GM12801 (cell line): ENCODE measurements around the gene DNAJC5.

Experiments
- CTCF ChIP-seq: IDR thresholded peaks from one replicate; pipeline ENCODE4 v1.5.1; 2011; ENCODE audit warnings: control low read depth; ENCODE audit not compliant: insufficient read length; ENCODE audit errors: extremely low read depth

The DNAJC5 gene

GRCh38 chr20:63968928-63969760, 74.2 kb downstream of the DNAJC5 start:
- no peak for TF ChIP-seq CTCF

DNA sequence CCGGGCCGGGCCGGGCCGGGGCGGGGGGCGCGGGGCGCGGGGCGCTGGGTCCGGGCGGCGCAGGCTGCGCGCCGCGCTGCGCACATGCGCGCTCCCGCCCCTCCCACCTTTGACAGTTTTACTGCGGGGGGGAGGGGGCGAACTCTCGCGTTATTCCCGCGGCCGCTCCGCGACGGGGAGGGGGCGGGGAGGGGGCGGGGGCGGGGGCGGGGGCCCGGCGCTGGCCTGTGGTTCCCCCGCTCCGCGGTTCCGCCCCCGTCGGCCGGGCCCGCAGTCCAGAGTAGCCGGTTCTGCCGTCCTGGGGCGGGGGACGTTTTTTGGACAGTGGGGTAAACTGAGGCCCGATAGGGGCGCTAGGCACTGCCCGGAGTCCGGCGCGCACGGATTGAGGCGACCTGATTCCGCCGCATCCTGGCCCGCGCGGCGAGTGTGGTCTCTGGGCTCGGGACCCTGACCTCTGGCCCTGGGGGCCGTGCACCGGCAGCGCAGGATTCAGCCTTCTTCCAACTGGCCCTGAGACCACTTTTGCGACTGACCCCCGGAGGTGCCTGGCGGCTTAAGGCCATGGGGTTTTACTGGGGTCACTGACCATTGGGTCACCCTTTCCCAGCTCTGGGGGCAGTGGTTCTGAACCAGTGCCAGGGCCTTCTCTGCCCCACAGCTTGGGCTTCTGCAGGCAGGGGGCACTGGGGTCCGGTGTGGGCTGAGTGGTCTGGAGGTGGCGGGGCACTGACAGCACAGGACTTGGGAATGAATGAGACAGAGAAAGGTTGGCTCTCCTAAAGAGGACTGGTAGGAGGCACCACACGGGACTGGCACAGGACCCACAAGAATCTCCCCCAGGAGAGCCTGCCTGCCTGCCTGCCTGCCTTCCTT, 75.2 kb downstream of the DNAJC5 start, which contains the start of gene ZNF512B:
ZNF512B (minus strand) TSS at position 93 of the 876 bp plus-strand sequence. CDS start 1,980 bp downstream, outside the sequence.
- TF ChIP-seq CTCF = no peak

- no peak for TF ChIP-seq CTCF
These were observed 75.9 kb downstream of the DNAJC5 start for GRCh38 chr20:63970714-63971431.

DNA sequence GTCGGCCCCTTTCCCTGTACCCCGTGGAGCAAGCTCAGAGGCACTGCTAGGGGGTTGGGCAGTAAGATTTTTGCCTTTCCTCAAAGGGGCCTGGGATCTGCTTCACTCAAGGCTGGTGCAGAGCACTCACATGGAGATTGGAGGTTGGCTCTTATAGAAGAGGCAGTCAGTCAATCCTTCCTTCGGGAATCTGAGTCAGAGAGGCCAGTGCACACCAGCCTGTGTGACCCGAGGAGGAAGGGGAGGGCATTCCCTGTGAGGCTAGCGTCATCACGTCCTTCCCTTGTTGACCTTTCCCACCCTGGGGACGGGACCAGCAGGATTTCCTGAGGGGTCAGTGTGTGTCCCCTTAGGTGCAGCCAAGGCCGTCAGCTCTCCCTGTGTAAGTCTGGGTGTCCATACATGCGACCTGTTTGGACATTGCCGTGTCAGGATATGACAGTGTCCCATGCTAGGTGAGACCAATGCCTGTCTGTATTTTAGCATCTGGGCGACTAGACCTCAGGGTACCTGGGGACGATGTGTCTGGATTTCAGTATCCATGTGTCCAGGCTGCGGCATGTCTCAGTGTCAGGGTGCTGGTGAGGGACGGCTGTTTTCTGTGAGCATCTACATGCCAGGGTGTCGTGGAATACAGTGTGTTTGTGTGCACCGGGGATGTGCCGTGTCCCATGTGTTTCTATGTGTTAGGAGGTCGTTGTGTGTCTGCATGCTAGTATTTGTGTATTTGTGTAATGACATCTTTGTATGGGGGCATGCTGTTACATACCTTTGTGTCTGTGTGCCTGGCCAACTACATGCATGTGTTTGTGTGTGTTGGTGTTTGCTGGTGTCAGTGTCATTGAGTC, 77.6 kb downstream of the DNAJC5 start:
- no peak for TF ChIP-seq CTCF

DNA sequence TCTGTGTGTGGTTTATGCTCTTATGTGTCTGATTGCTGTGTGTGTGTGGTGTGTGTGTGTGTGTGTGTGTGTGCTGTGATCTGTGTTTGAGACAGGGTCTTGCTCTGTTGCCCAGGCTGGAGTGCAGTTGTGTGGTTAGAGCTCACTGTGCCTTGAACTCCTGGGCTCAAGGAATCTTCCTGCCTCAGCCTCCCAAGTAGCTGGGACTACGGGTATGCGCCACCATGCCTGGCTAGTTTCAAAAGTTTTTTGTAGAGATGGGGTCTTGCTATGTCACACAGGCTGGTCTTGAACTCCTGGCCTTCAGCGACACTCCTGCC, 78.2 kb downstream of the DNAJC5 start:
- no peak for TF ChIP-seq CTCF

DNA sequence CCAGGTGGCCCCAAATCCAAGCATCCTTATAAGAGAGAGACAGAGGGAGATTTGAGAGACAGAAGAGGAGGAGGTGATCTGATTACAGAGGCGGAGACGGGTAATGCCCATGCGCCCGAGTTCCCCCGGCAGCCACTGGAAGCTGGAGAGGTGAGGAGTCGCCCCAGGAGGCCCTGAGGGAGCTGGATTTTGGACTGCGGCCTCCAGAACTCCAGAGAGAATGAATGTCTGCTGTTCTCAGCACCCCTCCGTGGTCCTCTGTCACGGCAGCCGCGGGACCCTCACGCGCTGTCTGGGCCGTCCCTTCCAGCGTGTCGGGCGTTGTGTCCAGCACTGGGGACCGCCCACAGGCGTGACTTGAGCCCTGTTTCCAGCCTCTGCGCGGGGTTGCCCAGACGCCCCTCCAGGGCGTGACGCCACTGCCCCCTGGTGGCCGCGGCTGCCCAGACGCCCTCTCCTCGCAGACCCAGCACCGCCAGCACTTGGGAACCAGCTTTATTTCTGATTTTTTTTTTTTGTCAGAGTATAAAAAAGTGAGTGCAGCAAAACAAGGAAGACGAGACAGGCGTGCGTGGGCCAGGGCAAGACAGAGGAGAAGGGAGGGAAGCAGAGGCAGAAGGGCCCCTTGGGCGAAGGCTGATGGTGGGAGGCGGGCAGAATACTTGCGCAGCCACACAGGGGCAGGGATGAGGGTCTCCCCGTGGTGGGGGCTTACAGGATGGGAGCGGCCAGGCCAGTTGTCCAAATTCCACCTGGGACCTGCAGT, 78.9 kb downstream of the DNAJC5 start:
- TF ChIP-seq CTCF = no peak
